GM19438 (cell line): Measurements from ENCODE around the gene MCTP1.

Source experiments
- ATAC-seq: cut with Tn5 transposase; IDR thresholded peaks from one replicate; pipeline ENCODE4 v1.9.1; 2021; ENCODE audit warnings: low read depth; ENCODE audit not compliant: unreplicated experiment

The MCTP1 gene

DNA sequence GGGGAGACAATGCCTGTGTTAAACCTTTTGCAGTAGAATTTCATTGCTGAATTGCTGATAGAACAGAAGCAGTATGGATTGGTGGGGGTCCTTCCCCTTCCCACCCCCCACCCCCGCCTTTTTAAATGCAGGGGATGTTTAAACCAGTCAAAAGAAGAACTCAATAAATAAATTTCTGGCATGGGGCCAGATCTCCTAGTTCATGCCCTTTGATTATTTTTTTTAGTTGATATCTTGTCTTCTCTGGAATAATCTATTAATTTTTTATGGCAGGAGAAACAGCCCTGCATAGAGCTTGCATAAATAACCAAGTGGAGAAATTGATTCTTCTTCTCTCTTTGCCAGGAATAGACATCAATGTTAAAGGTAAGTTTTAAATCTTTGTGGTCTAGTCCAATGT lies 593.6 kb downstream of the MCTP1 start:
- ATAC-seq: no peak

- ATAC-seq: no peak
Observed at GRCh38 chr5:94690778-94691177, 594.1 kb downstream of the MCTP1 start.

- ATAC-seq: no peak
Observed at GRCh38 chr5:94689908-94690307, 595.0 kb downstream of the MCTP1 start.

GRCh38 chr5:94682814-94683520 lies 601.9 kb downstream of the MCTP1 start:
- ATAC-seq: no peak

DNA sequence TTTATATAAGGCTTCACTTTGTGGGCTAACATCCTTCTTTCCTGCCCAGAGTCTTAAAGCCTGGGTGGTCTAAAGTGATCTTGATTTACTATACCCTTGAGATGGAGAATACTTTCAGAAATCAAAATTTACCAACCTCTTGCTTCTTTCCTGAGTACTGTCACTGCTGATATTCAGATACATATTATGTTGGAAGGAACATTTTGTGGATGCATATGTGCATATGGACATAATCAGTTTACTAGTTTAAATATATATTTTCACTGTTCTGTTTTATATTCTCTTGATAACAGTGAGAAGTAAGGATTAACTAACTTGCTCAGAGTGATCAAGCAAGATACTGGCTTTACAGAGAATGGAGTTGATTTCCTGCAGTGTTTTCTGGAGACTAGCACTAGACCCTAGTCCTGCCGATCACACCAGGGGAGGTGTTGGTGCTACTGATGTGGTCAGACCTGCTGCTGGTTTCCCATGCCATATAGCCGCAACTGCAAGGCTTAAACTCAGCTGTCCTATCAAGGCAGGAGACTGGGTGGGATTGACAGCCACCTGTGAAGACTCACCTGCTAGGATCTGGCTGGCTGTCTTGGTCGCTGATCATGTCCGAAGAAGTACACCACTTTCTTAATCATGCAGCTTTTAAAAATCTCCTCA lies 608.8 kb downstream of the MCTP1 start:
- ATAC-seq: no peak

DNA sequence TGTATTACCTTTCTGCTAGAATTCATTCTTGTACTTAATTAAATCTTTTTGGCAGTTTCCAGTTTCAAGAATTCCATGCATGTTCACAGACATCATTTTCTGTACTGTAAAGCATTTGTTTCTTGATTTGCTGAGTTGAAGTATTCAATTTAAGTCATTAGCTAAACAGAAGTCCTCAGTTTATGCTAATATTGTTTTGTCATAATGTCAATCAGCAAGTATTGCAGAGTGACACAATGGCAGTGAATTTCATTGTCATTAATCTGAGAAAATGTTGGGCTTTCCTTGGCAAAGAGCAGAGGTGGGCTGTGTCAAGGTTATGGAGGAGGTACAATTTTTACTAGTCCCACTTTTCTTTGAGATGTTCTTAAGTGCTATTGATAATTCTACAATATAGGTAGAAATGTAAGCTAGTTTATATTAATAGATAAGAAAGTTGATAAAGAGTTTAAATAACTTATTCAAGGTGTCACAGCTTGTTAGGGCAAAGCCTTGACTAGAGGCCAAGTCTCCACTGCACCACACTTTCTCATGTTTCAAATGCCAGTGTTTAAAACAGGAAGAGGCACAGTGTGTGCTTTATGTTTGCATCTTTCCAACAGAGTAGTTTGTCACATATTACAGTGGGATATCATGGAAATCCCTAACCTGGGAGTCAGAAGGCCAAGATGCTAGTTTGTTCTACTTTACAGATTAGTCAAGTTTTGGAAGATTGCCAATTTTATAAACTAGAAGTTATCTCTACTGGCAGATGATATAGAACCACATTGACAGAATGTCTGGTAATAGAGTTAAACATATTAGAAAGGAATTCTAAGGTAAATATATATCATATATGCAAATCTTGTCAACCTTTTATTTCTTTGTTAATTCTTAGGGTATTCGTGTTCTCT lies 610.2 kb downstream of the MCTP1 start:
- no peak for ATAC-seq

DNA sequence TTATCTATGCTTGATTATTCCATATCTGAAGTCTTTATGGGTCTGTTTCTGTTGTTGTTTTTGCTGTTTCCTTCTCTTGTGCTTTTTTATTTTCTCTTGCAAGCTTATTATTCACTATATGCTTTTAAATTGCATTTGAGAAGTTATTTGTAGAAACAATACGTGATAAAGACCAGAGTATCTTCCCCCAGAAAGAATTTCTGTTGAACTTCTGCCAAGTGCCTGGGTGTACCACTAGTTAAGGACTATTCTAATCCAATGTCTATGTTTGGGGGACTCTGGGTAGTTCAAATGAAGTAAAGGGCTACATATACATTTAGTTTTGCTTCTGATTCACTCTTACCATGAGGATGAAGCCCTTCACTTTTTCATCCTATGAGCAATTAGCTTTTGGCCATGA lies 612.1 kb downstream of the MCTP1 start:
- ATAC-seq: no peak

DNA sequence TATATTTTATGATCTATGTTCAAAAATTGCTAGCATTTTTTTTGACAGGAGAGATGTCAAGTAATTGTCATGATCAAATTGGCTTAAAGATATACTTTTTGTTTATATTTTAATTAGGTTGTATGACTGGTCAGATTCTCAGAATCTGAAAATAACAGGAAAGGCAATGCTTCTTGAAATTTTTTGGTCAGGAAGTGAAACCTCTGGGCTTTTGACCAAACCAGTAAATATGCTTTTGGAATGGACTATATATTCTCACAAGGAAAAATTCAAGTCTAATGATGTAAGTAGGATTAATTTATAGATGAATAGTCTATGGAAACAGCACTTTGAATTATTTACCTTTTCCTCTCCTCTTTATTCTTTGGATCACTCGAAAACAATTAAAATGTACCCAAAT lies 614.2 kb downstream of the MCTP1 start:
- ATAC-seq: no peak

DNA sequence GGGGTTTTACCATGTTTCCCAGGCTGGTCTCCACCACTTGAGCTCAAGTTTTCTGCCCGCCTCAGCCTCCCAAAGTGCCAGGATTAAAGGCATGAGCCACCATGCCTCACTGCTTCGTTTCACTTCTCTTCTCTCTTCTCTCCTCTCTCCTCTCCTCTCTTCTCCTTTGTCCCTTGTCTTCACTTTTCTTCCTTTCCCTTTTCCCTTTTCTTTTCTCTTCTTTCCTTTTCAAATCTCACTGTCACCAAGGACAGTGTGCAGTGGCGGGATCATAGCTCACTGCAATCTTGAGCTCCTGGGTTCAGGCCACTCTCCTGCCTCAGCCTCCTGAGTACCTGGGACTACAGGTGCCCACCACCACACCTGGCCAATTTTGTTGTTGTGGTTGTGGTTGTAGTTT lies 617.0 kb downstream of the MCTP1 start:
- no peak for ATAC-seq

- ATAC-seq: no peak
Observed at GRCh38 chr5:94661086-94661485, 623.8 kb downstream of the MCTP1 start.

DNA sequence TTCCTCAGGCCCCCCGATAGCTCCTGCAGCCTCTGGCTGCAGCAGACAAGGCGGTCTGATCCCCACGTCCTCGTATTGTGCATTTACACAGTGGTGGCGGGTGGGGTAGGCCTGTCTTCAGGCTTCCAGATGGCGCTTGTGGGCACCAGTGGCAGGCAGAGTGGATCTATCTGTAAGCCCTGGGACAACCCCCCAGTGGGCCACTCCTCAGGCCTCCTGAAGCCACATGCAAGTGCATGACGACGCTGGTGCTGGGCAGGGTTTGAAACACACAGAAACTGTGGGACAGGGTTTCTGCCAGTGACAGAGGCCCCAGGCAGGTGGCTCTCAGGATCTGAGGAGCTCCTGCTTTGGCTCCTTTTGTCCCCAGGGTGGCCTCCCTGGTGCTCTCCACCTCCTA lies 624.4 kb downstream of the MCTP1 start:
- no peak for ATAC-seq

- ATAC-seq: no peak
Observed at GRCh38 chr5:94658272-94658671, 626.6 kb downstream of the MCTP1 start.
